Measurements from ENCODE around the gene PPP2R2B. TPM values are rescaled to one million over a fixed set of nuclear protein-coding genes. Genes with fewer than 3 reads are reported as not detected.

PPP2R2B gene
- total RNA-seq, 1 donor from 2014 or later, result 1.2 TPM

GRCh38 chr5:146884066-146884626 is 5.6 kb upstream of the PPP2R2B start:
- Histone ChIP-seq H3K36me3 (ENCODE audit: control insufficient read depth, insufficient read depth, low read length) (no peaks in the 10 kb centered on the region), H3K27me3 (ENCODE audit: control insufficient read depth, insufficient read depth, low read length) (no peaks in the 10 kb centered on the region), H3K4me3 (ENCODE audit: low read depth, low read length) (no peak overlapping the region)
- DNase-seq (ENCODE audit: low read depth), result no peak
- no peak for TF ChIP-seq CTCF (IDR thresholded peaks at IDR 0.05; ENCODE audit: insufficient read depth, low read length, poor library complexity, severe bottlenecking)

- Histone ChIP-seq H3K4me3 (ENCODE audit: low read depth, low read length) (no peak overlapping the region), H3K36me3 (ENCODE audit: control insufficient read depth, insufficient read depth, low read length) (no peaks in the 10 kb centered on the region), H3K27me3 (ENCODE audit: control insufficient read depth, insufficient read depth, low read length) (peaks cover 3% of the 10 kb centered on the region)
- no peak for TF ChIP-seq CTCF (IDR thresholded peaks at IDR 0.05; ENCODE audit: insufficient read depth, low read length, poor library complexity, severe bottlenecking)
- DNase-seq (ENCODE audit: low read depth), result no peak
Measured at GRCh38 chr5:146883511-146883910, 5.0 kb upstream of the PPP2R2B start.

GRCh38 chr5:146880966-146881365 is 2.4 kb upstream of the PPP2R2B start:
- peaks cover 10% of the 10 kb centered on the region for H3K27me3 ChIP-seq (ENCODE audit: control insufficient read depth, insufficient read depth, low read length)
- no peak for TF ChIP-seq CTCF (IDR thresholded peaks at IDR 0.05; ENCODE audit: insufficient read depth, low read length, poor library complexity, severe bottlenecking)
- DNase-seq (ENCODE audit: low read depth), result no peak
- H3K36me3 ChIP-seq (ENCODE audit: control insufficient read depth, insufficient read depth, low read length), result no peaks in the 10 kb centered on the region
- no peak overlapping the region for H3K4me3 ChIP-seq (ENCODE audit: low read depth, low read length)

GRCh38 chr5:146877783-146878475 is 628 bp downstream of the PPP2R2B start:
- no peak for TF ChIP-seq CTCF (IDR thresholded peaks at IDR 0.05; ENCODE audit: insufficient read depth, low read length, poor library complexity, severe bottlenecking)
- H3K36me3 ChIP-seq (ENCODE audit: control insufficient read depth, insufficient read depth, low read length), result no peaks in the 10 kb centered on the region
- H3K27me3 ChIP-seq (ENCODE audit: control insufficient read depth, insufficient read depth, low read length), result peaks cover 10% of the 10 kb centered on the region
- no peak for DNase-seq (ENCODE audit: low read depth)
- peak overlapping the region; percentile 58 for H3K4me3 ChIP-seq (ENCODE audit: low read depth, low read length)

- Histone ChIP-seq H3K36me3 (ENCODE audit: control insufficient read depth, insufficient read depth, low read length) (no peaks in the 10 kb centered on the region), H3K4me3 (ENCODE audit: low read depth, low read length) (peak overlapping the region; percentile 58), H3K27me3 (ENCODE audit: control insufficient read depth, insufficient read depth, low read length) (peaks cover 10% of the 10 kb centered on the region)
- no peak for TF ChIP-seq CTCF (IDR thresholded peaks at IDR 0.05; ENCODE audit: insufficient read depth, low read length, poor library complexity, severe bottlenecking)
- DNase-seq (ENCODE audit: low read depth), result no peak
Measured at GRCh38 chr5:146877178-146877681, 1.3 kb downstream of the PPP2R2B start.

Measured in kidney epithelial cell (primary cell).